H9 (cell line): ENCODE data around the gene FEM1C. TPM values are rescaled to one million over a fixed set of nuclear protein-coding genes. Genes with fewer than 3 reads are reported as not detected.

Experiments
- DNase-seq: peaks from one replicate; pipeline ENCODE4 v3.0.0-alpha.2; 2017
- H2AFZ ChIP-seq: one replicate; pipeline ENCODE4 v1.6.1; 2013; ENCODE audit warnings: mild to moderate bottlenecking, low read length, control low read depth, moderate library complexity
- H2AK5ac ChIP-seq: 2 replicates; pipeline ENCODE4 v1.6.1; 2013; ENCODE audit warnings: low read length, control low read depth, mixed read lengths; ENCODE audit not compliant: insufficient read length
- H2BK120ac ChIP-seq: one replicate; pipeline ENCODE4 v1.6.1; 2013; ENCODE audit warnings: low read depth, mild to moderate bottlenecking, low read length, control low read depth, inconsistent platforms; ENCODE audit not compliant: poor library complexity, severe bottlenecking
- H2BK12ac ChIP-seq: 2 replicates; pipeline ENCODE4 v1.6.1; 2013; ENCODE audit warnings: low read length, control low read depth, mixed read lengths, low read depth; ENCODE audit not compliant: insufficient read length
- H2BK15ac ChIP-seq: 2 replicates; pipeline ENCODE4 v1.6.1; 2013; ENCODE audit warnings: low read depth, low read length, control low read depth
- H2BK20ac ChIP-seq: one replicate; pipeline ENCODE4 v1.6.1; 2013; ENCODE audit warnings: low read depth, mild to moderate bottlenecking, low read length, control low read depth, inconsistent platforms; ENCODE audit not compliant: poor library complexity, severe bottlenecking
- H2BK5ac ChIP-seq: 2 replicates; pipeline ENCODE4 v1.6.1; 2013; ENCODE audit warnings: low read length, control low read depth, mixed read lengths; ENCODE audit not compliant: insufficient read length
- H3K14ac ChIP-seq: 2 replicates; pipeline ENCODE4 v1.6.1; 2013; ENCODE audit warnings: low read length, control low read depth; ENCODE audit not compliant: insufficient read depth
- H3K18ac ChIP-seq: 2 replicates; pipeline ENCODE4 v1.6.1; 2013; ENCODE audit warnings: low read depth, mild to moderate bottlenecking, mixed read lengths, low read length, control low read depth; ENCODE audit not compliant: insufficient read length
- H3K23ac ChIP-seq: 2 replicates; pipeline ENCODE4 v1.6.1; 2013; ENCODE audit warnings: low read length, control low read depth, mixed read lengths, low read depth; ENCODE audit not compliant: insufficient read length
- H3K23me2 ChIP-seq: 2 replicates; pipeline ENCODE4 v1.6.1; 2013; ENCODE audit warnings: low read depth, mild to moderate bottlenecking, mixed read lengths, low read length, control low read depth; ENCODE audit not compliant: insufficient read length, poor library complexity, severe bottlenecking
- H3K27ac ChIP-seq: 2 replicates; pipeline ENCODE4 v1.5.1; 2013; ENCODE audit warnings: low read length, control low read depth, mixed read lengths, low read depth; ENCODE audit not compliant: insufficient read length
- H3K27me3 ChIP-seq: 2 replicates; pipeline ENCODE4 v1.6.1; 2013; ENCODE audit warnings: low read length, control low read depth, inconsistent platforms; ENCODE audit not compliant: insufficient read depth
- H3K4ac ChIP-seq: 2 replicates; pipeline ENCODE4 v1.6.1; 2013; ENCODE audit warnings: low read depth, mild to moderate bottlenecking, control low read depth, inconsistent platforms, low read length, moderate library complexity
- H3K4me1 ChIP-seq: 2 replicates; pipeline ENCODE4 v1.6.1; 2013; ENCODE audit warnings: low read length, control low read depth, inconsistent platforms; ENCODE audit not compliant: insufficient read depth
- H3K4me2 ChIP-seq: 2 replicates; pipeline ENCODE4 v1.6.1; 2013; ENCODE audit warnings: low read length, control low read depth, mixed read lengths; ENCODE audit not compliant: insufficient read length, insufficient read depth
- H3K56ac ChIP-seq: 2 replicates; pipeline ENCODE4 v1.6.1; 2013; ENCODE audit warnings: low read depth, mild to moderate bottlenecking, mixed read lengths, low read length, control low read depth; ENCODE audit not compliant: insufficient read length
- H3K79me1 ChIP-seq: 2 replicates; pipeline ENCODE4 v1.6.1; 2013; ENCODE audit warnings: low read depth, mild to moderate bottlenecking, moderate library complexity, low read length, control low read depth, inconsistent platforms; ENCODE audit not compliant: insufficient read depth, poor library complexity, severe bottlenecking
- H3K79me2 ChIP-seq: 2 replicates; pipeline ENCODE4 v1.6.1; 2013; ENCODE audit warnings: low read length, control low read depth, inconsistent platforms; ENCODE audit not compliant: insufficient read depth
- H3K9ac ChIP-seq: 2 replicates; pipeline ENCODE4 v1.6.1; 2013; ENCODE audit warnings: low read length, control low read depth, mixed read lengths; ENCODE audit not compliant: insufficient read length; ENCODE audit errors: extremely low read depth
- H3K9me3 ChIP-seq: one replicate; pipeline ENCODE4 v1.6.1; 2013; ENCODE audit warnings: low read depth, low read length, inconsistent platforms; ENCODE audit not compliant: control insufficient read depth
- H3T11ph ChIP-seq: one replicate; pipeline ENCODE4 v1.6.1; 2013; ENCODE audit warnings: mild to moderate bottlenecking, low read length, control low read depth, inconsistent platforms
- H4K20me1 ChIP-seq: one replicate; pipeline ENCODE4 v1.6.1; 2013; ENCODE audit not compliant: control insufficient read depth, insufficient read length, insufficient read depth
- H4K5ac ChIP-seq: 2 replicates; pipeline ENCODE4 v1.6.1; 2013; ENCODE audit warnings: low read depth, mild to moderate bottlenecking, mixed read lengths, low read length, control low read depth; ENCODE audit not compliant: insufficient read length
- H4K8ac ChIP-seq: replicated peaks from 2 replicates; pipeline ENCODE4 v1.6.1; 2013; ENCODE audit warnings: low read length, control low read depth, mixed read lengths, low read depth; ENCODE audit not compliant: insufficient read length
- H4K91ac ChIP-seq: 2 replicates; pipeline ENCODE4 v1.6.1; 2013; ENCODE audit warnings: low read depth, mild to moderate bottlenecking, moderate library complexity, mixed read lengths, low read length, control low read depth; ENCODE audit not compliant: insufficient read length
- H3K27ac Mint-ChIP-seq, 3 experiments: 2 replicates in 2 of 3; 3 replicates in 1 of 3; pipeline ENCODE4 v1.8.0; 2020 to 2021; ENCODE audit warnings: mixed read lengths in 3 of 3, mild to moderate bottlenecking in 1 of 3, moderate library complexity in 1 of 3
- H3K27me3 Mint-ChIP-seq: 2 replicates; pipeline ENCODE4 v1.8.0; 2021; ENCODE audit warnings: low read depth, mild to moderate bottlenecking, moderate library complexity, mixed read lengths
- H3K36me3 Mint-ChIP-seq, 3 experiments: 2 replicates in 2 of 3; 3 replicates in 1 of 3; pipeline ENCODE4 v1.8.0; 2020 to 2021; ENCODE audit warnings: low read depth in 3 of 3, mixed read lengths in 3 of 3; ENCODE audit not compliant: insufficient read depth in 1 of 3
- H3K4me1 Mint-ChIP-seq, 2 experiments: 2 replicates each; pipeline ENCODE4 v1.8.0; 2020; ENCODE audit warnings: mixed read lengths in 2 of 2
- H3K4me3 Mint-ChIP-seq, 2 experiments: 2 replicates in 1 of 2; 3 replicates in 1 of 2; pipeline ENCODE4 v1.8.0; 2020 to 2021; ENCODE audit warnings: mild to moderate bottlenecking in 2 of 2, mixed read lengths in 2 of 2, moderate library complexity in 1 of 2
- H3K9me3 Mint-ChIP-seq, 2 experiments: 2 replicates in 1 of 2; 3 replicates in 1 of 2; pipeline ENCODE4 v1.8.0; 2020; ENCODE audit warnings: mild to moderate bottlenecking in 2 of 2, mixed read lengths in 2 of 2, moderate library complexity in 1 of 2
- WGBS: extraction: QIAGEN DNeasy Blood & Tissue Kit; methylation state at CpG from one replicate; pipeline ENCODE4 v1.1.7; 2013; ENCODE audit warnings: missing lambda C conversion rate, low lambda C conversion rate, mixed read lengths; ENCODE audit not compliant: insufficient read length; ENCODE audit errors: extremely low coverage; 5-methylcytosine and 5-hydroxymethylcytosine counted together
- total RNA-seq: library from RNA; stranded (reverse); gene quantifications from 2 replicates; pipeline ENCODE4 v1.2.1, GENCODE V29; 2021
- TF ChIP-seq, protein P1 (sequence below): fragments of 200-600 bp; sonication (generic); conservative IDR thresholded peaks from 3 replicates; pipeline ENCODE4 v1.8.0; 2021; ENCODE audit warnings: antibody characterized with exemption, mild to moderate bottlenecking

FEM1C gene
- total RNA-seq, 1 experiment from 2014 or later, result 15.2 TPM

DNA sequence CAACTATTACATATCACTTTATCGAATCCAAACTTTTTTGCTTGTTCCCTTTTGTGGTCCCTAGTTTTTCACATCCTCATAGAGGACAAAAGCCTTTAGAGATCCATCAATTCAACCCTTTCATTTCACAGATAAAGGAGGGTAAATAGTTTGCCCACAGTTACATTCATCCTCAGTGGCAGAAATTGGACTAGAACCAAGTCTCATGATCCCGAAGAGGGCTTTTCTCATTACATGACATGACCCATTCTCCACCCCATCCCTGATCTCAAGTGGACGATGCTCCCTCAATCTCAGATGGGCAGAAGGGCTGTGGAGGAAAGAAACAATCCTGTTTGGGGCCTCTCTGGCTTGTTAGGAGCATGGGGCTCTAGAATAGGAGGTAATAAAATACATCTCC is 34.6 kb upstream of the FEM1C start:
- Histone ChIP-seq H2BK120ac (no peak overlapping the region), H3K9me3 (no peaks in the 10 kb centered on the region), H3K79me2 (no peaks in the 10 kb centered on the region), H3K18ac (no peak overlapping the region), H3K9ac (no peak overlapping the region), H3T11ph (no peak overlapping the region), H2BK5ac (no peak overlapping the region), H3K27ac (no peak overlapping the region), H3K79me1 (no peaks in the 10 kb centered on the region), H3K27me3 (no peaks in the 10 kb centered on the region), H3K23me2 (no peaks in the 10 kb centered on the region), H3K56ac (no peak overlapping the region), H4K5ac (no peak overlapping the region), H3K14ac (no peak overlapping the region), H3K4ac (no peak overlapping the region), H2BK15ac (no peak overlapping the region), H2AFZ (no peak overlapping the region), H2BK12ac (no peak overlapping the region), H4K20me1 (no peaks in the 10 kb centered on the region), H2BK20ac (no peak overlapping the region), H3K4me2 (no peak overlapping the region), H2AK5ac (no peak overlapping the region), H4K8ac (no peak overlapping the region), H3K4me1 (no peaks in the 10 kb centered on the region), H4K91ac (no peak overlapping the region), H3K23ac (no peak overlapping the region)
- H3K27me3 Mint-ChIP-seq, result no peaks in the 10 kb centered on the region
- H3K36me3 Mint-ChIP-seq, result 0 out of 7 replicates have a peak, but pooled peaks cover 0 to 4% (median 0%) of the 10 kb centered on the region in 3 experiments
- H3K4me1 Mint-ChIP-seq, result peaks cover 8% of the 10 kb centered on the region in 2 experiments
- no peaks in the 10 kb centered on the region; a peak in 1 of 5 replicates for H3K9me3 Mint-ChIP-seq
- H3K27ac Mint-ChIP-seq, result no peak overlapping the region
- TF ChIP-seq, protein P1, sequence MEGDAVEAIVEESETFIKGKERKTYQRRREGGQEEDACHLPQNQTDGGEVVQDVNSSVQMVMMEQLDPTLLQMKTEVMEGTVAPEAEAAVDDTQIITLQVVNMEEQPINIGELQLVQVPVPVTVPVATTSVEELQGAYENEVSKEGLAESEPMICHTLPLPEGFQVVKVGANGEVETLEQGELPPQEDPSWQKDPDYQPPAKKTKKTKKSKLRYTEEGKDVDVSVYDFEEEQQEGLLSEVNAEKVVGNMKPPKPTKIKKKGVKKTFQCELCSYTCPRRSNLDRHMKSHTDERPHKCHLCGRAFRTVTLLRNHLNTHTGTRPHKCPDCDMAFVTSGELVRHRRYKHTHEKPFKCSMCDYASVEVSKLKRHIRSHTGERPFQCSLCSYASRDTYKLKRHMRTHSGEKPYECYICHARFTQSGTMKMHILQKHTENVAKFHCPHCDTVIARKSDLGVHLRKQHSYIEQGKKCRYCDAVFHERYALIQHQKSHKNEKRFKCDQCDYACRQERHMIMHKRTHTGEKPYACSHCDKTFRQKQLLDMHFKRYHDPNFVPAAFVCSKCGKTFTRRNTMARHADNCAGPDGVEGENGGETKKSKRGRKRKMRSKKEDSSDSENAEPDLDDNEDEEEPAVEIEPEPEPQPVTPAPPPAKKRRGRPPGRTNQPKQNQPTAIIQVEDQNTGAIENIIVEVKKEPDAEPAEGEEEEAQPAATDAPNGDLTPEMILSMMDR, result no peak
- DNase-seq, result no peak
- WGBS, result no CpG with 5 or more reads among the region's 3 CpGs
- H3K4me3 Mint-ChIP-seq, result no peak overlapping the region
